VCaP (cell line): ENCODE data around the gene ZBTB2.

ENCODE experiments used
- H3K27ac ChIP-seq: fragments of 450-650 bp; 2 replicates; pipeline ENCODE4 v1.5.1; 2017
- CTCF ChIP-seq: fragments of 450-650 bp; conservative IDR thresholded peaks from 2 replicates; pipeline ENCODE4 v1.5.1; 2017; ENCODE audit warnings: mild to moderate bottlenecking, moderate library complexity

The ZBTB2 gene

GRCh38 chr6:151391471-151392413, at the start of gene ZBTB2:
TSS of gene ZBTB2 (minus strand) at chr6:151391559. CDS start at chr6:151373637, 17,922 bp downstream.
- no peak for TF ChIP-seq CTCF
- peak within 1 kb of the TSS; percentile 99 for H3K27ac ChIP-seq

DNA sequence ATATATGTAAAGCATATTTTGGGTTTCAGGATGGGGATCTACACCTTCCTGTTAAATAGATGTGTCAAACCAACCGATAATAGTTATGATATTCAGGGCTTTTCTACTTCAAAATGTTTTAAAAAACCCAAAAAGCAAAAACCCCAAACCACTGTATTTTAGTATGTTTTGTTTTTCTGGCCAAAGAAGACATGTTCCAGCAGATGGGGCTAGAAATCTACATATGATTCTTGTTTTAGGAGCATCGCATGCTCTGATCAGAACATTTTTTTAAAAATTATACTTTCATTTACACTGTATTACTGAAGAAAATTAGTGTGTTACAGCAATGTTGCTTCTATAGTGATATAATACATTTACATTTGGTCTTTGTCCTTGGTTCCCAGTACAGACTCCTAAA, 49.6 kb upstream of the ZBTB2 start:
- TF ChIP-seq CTCF = peak; percentile 55
- H3K27ac ChIP-seq = no peak overlapping the region

- no peak for TF ChIP-seq CTCF
- no peak overlapping the region for H3K27ac ChIP-seq
Measured at GRCh38 chr6:151440498-151440897, 49.1 kb upstream of the ZBTB2 start.

DNA sequence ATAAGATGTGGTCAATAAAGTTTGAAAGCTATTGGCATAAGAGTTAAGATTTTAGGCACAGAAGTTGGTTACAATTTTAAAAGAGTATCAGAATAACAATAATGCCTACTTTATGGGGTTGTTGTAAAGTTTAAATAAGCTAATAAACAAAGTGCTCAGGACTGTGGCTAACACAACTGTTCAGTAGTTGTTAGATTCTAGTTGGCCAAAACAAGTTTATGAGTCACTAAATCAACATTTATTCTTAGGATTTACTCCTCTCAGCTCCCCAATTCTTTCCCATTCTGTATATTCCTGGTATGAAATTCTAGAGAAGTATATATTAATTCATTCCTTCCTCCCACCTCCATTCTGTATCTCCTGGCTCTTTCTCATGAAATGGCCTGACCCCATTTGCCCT, 46.0 kb upstream of the ZBTB2 start:
- no peak overlapping the region for H3K27ac ChIP-seq
- no peak for TF ChIP-seq CTCF

DNA sequence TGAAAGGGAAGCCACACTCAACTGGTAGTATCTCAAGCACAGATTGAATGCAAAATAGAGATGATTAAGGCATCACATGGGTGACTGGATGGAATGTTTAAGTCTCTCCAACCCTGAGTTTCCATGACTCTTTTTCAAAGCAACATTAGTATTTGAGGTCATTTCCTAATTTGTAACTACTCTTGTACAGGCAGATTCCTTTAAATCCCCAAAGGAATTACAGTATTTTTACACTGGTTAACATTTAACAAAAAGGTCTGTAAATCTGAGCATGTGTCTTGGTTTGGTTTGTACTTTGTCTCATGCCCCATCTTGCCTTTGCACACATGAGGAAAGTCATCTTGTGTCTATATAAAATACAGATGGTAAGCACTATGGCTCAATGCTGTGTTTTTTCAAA, 45.4 kb upstream of the ZBTB2 start:
- TF ChIP-seq CTCF = no peak

GRCh38 chr6:151436300-151436699, 44.9 kb upstream of the ZBTB2 start:
- no peak for TF ChIP-seq CTCF

More for the DNA sequence above, 45.4 kb upstream of the ZBTB2 start:
- H3K27ac ChIP-seq = no peak overlapping the region

GRCh38 chr6:151434369-151434768, 43.0 kb upstream of the ZBTB2 start:
- no peak for TF ChIP-seq CTCF
- no peak overlapping the region for H3K27ac ChIP-seq

More at GRCh38 chr6:151436300-151436699, 44.9 kb upstream of the ZBTB2 start:
- no peak overlapping the region for H3K27ac ChIP-seq
